Measurements from ENCODE around the gene RFXANK. TPM values are rescaled to one million over a fixed set of nuclear protein-coding genes. Genes with fewer than 3 reads are reported as not detected.
"Not testable (repeated sequence)": the region's sequence is repeated elsewhere in the genome, so short reads cannot be mapped to it uniquely, and the experiment has no call there.

RFXANK gene
- total and polyA plus RNA-seq, 8 donors: 21.0 to 111 (median 31.5) TPM

- ATAC-seq (no peak), FAIRE-seq (no peak), DNase-seq (no peak)
- no peak for TF ChIP-seq CTCF (IDR thresholded peaks at IDR 0.05)
- Histone ChIP-seq H3K9me3 (no peaks in the 10 kb centered on the region), H3K4me3 (peak overlapping the region in 1 of 4 donors; percentile 30), H3K27me3 (no peaks in the 10 kb centered on the region), H3K27ac (no peak overlapping the region), H3K36me3 (no peaks in the 10 kb centered on the region), H3K4me1 (no peaks in the 10 kb centered on the region)
- intact Hi-C loops (cut with DNase I): no loop called here
- WGBS, 2 donors: 69 to 76% methylated on average over 9 of the region's 9 CpGs
Observed at GRCh38 chr19:19169236-19170052, 22.6 kb upstream of the RFXANK start.

- WGBS, 2 donors: 15% methylated on average over 55 to 56 of the region's 56 CpGs
- no peaks in the 10 kb centered on the region for H3K36me3 ChIP-seq
- H3K4me1 ChIP-seq: no peaks in the 10 kb centered on the region
- no peak for FAIRE-seq
- H3K9me3 ChIP-seq: no peaks in the 10 kb centered on the region
- peak within 1 kb of the TSS in 1 of 4 donors; percentile 30 for H3K4me3 ChIP-seq
- H3K27ac ChIP-seq: no peak within 1 kb of the TSS
- no peaks in the 10 kb centered on the region for H3K27me3 ChIP-seq
- peak; percentile 67 to 91 (median 82) for DNase-seq
- intact Hi-C loops (cut with DNase I): no loop called here
- ATAC-seq: peak; percentile 93 to 98 (median 95)
- no peak for TF ChIP-seq CTCF (IDR thresholded peaks at IDR 0.05)
Observed at GRCh38 chr19:19170053-19170872, 21.8 kb upstream of the RFXANK start, which contains the start of gene MEF2B. Gene MEF2B, minus strand, starts transcription at chr19:19170263. Its CDS starts 19,528 bp downstream, at chr19:19150735.

GRCh38 chr19:19170873-19171672 lies 21.0 kb upstream of the RFXANK start:
- Histone ChIP-seq H3K27me3 (no peaks in the 10 kb centered on the region), H3K4me3 (no peak overlapping the region), H3K36me3 (no peaks in the 10 kb centered on the region), H3K27ac (no peak overlapping the region), H3K4me1 (no peaks in the 10 kb centered on the region), H3K9me3 (no peaks in the 10 kb centered on the region)
- whole genome bisulfite sequencing, 2 donors: 84 to 88% methylated on average over 6 of the region's 6 CpGs
- FAIRE-seq: no peak
- DNase-seq: no peak
- TF ChIP-seq CTCF (IDR thresholded peaks at IDR 0.05): no peak
- intact Hi-C loops (cut with DNase I): no loop called here
- ATAC-seq: no peak

- no peak overlapping the region for H3K27ac ChIP-seq
- 49 to 69% methylated on average over 8 of the region's 8 CpGs for WGBS, 2 donors
- no peak overlapping the region for H3K4me3 ChIP-seq
- intact Hi-C loops (cut with DNase I): no loop called here
- H3K4me1 ChIP-seq: no peaks in the 10 kb centered on the region
- no peak for TF ChIP-seq CTCF (IDR thresholded peaks at IDR 0.05)
- H3K36me3 ChIP-seq: peaks cover 0 to 4% (median 0%) of the 10 kb centered on the region in 3 donors
- no peaks in the 10 kb centered on the region for H3K27me3 ChIP-seq
- no peak for FAIRE-seq
- no peak for ATAC-seq
- DNase-seq: no peak
- no peaks in the 10 kb centered on the region for H3K9me3 ChIP-seq
Observed at GRCh38 chr19:19171821-19172532, 20.1 kb upstream of the RFXANK start.

GRCh38 chr19:19173243-19173642 lies 18.8 kb upstream of the RFXANK start:
- FAIRE-seq; DNase-seq; H3K4me3 ChIP-seq; ATAC-seq; H3K4me1 ChIP-seq; intact Hi-C loops (cut with DNase I); H3K27me3 ChIP-seq; H3K27ac ChIP-seq; H3K36me3 ChIP-seq; H3K9me3 ChIP-seq: not testable (repeated sequence)
- WGBS, 2 donors: 84 to 94% methylated on average over 5 of the region's 5 CpGs
